SK-N-SH (cell line): Measurements from ENCODE around the gene NAA11. TPM values are rescaled to one million over a fixed set of nuclear protein-coding genes. Genes with fewer than 3 reads are reported as not detected.

Source experiments
- CTCF ChIA-PET: fragments of 300-600, 350-600 bp; formaldehyde crosslinking; extraction: SDS; loops from one replicate; lab custom pipeline; 2021; lab: Yijun Ruan, JAX
- POLR2A ChIA-PET: fragments of 350-600 bp; sonication (Branson Sonifier 250); formaldehyde crosslinking; extraction: SDS; loops from one replicate; lab custom pipeline; 2020; ENCODE audit warnings: antibody characterized with exemption, inconsistent platforms; lab: Yijun Ruan, JAX
- DNase-seq: peaks from one replicate; pipeline ENCODE4 v3.0.0; 2012
- H2AFZ ChIP-seq: fragments of 200-600 bp; sonication (generic); 2 replicates; pipeline ENCODE4 v1.8.1; 2016; ENCODE audit warnings: antibody characterized with exemption, mild to moderate bottlenecking, low read depth
- H3F3A ChIP-seq: fragments of 200-600 bp; sonication (generic); replicated peaks from 2 replicates; pipeline ENCODE3; 2016; ENCODE audit warnings: antibody characterized with exemption, mild to moderate bottlenecking; ENCODE audit not compliant: insufficient read depth
- H3K27ac ChIP-seq, 2 experiments: fragments of 200-500 bp in 1 of 2; fragments of 200-600 bp in 1 of 2; sonication (Bioruptor generic) in 1 of 2; sonication (generic), shearing (Covaris generic) in 1 of 2; 2 replicates each; pipeline versions ENCODE4 v1.5.1 to v1.6.1; 2014 to 2016; ENCODE audit warnings: low read depth in 2 of 2, inconsistent platforms in 1 of 2, low read length in 1 of 2, mild to moderate bottlenecking in 1 of 2, mixed read lengths in 1 of 2
- H3K27me3 ChIP-seq: fragments of 200-600 bp; sonication (generic), shearing (Covaris generic); 2 replicates; pipeline ENCODE4 v1.6.1; 2016; ENCODE audit warnings: mixed run types; ENCODE audit not compliant: insufficient read depth
- H3K36me3 ChIP-seq, 2 experiments: fragments of 200-500 bp in 1 of 2; fragments of 200-600 bp in 1 of 2; sonication (Bioruptor generic) in 1 of 2; sonication (generic) in 1 of 2; replicated peaks in 1 of 2; 2 replicates each; pipeline versions ENCODE3 to v1.5.1; 2014 to 2016; ENCODE audit warnings: low read length in 1 of 2, mild to moderate bottlenecking in 1 of 2; ENCODE audit not compliant: insufficient read depth in 2 of 2, control insufficient read depth in 1 of 2
- H3K4me1 ChIP-seq, 2 experiments: fragments of 200-500 bp in 1 of 2; fragments of 200-600 bp in 1 of 2; sonication (Bioruptor generic) in 1 of 2; sonication (generic), shearing (Covaris generic) in 1 of 2; 2 replicates each; pipeline versions ENCODE4 v1.5.1 to v1.6.1; 2014 to 2016; ENCODE audit warnings: low read depth in 1 of 2, low read length in 1 of 2, mixed run types in 1 of 2; ENCODE audit not compliant: insufficient read depth in 2 of 2, control insufficient read depth in 1 of 2
- H3K4me2 ChIP-seq: fragments of 200-600 bp; sonication (generic), shearing (Covaris generic); 2 replicates; pipeline ENCODE4 v1.6.1; 2017; ENCODE audit warnings: mixed run types
- H3K4me3 ChIP-seq, 2 experiments: fragments of 200-500 bp in 1 of 2; fragments of 200-600 bp in 1 of 2; sonication (Bioruptor generic) in 1 of 2; sonication (generic), shearing (Covaris generic) in 1 of 2; 2 replicates each; pipeline versions ENCODE4 v1.5.1 to v1.8.1; 2014 to 2016; ENCODE audit warnings: low read depth in 2 of 2, inconsistent platforms in 1 of 2, low read length in 1 of 2, mild to moderate bottlenecking in 1 of 2, mixed read lengths in 1 of 2, moderate library complexity in 1 of 2
- H3K79me2 ChIP-seq: fragments of 200-600 bp; sonication (generic); 2 replicates; pipeline ENCODE4 v1.8.1; 2017; ENCODE audit warnings: mild to moderate bottlenecking; ENCODE audit not compliant: insufficient read depth
- H3K9ac ChIP-seq: fragments of 200-600 bp; sonication (generic); 2 replicates; pipeline ENCODE4 v1.6.1; 2017; ENCODE audit warnings: mixed run types
- H3K9me2 ChIP-seq: fragments of 200-600 bp; sonication (generic); 2 replicates; pipeline ENCODE4 v1.6.1; 2017; ENCODE audit warnings: mixed run types
- H3K9me3 ChIP-seq: fragments of 200-600 bp; sonication (generic); 2 replicates; pipeline ENCODE4 v1.6.1; 2017; ENCODE audit warnings: mixed run types, mild to moderate bottlenecking, moderate library complexity
- H4K20me1 ChIP-seq: fragments of 200-600 bp; sonication (generic); 2 replicates; pipeline ENCODE4 v1.6.1; 2017; ENCODE audit warnings: mild to moderate bottlenecking, mixed run types; ENCODE audit not compliant: insufficient read depth
- CHD2 ChIP-seq: fragments of 150-350 bp; IDR thresholded peaks from 2 replicates; pipeline ENCODE4 v1.6.1; 2018; ENCODE audit warnings: low read length; ENCODE audit not compliant: partially characterized antibody
- EP300 ChIP-seq, 2 experiments: IDR thresholded peaks; 2 replicates each; pipeline versions ENCODE4 v1.4.0 to v1.6.1; 2012; ENCODE audit warnings: borderline replicate concordance in 1 of 2, low read depth in 1 of 2, low read length in 1 of 2
- FOSL2 ChIP-seq: IDR thresholded peaks from 2 replicates; pipeline ENCODE4 v1.4.0; 2012; ENCODE audit warnings: low read depth, mild to moderate bottlenecking, moderate library complexity, borderline replicate concordance
- FOXJ3 ChIP-seq: sonication (generic); formaldehyde crosslinking; IDR thresholded peaks from 2 replicates; pipeline ENCODE4 v1.5.1; 2020; ENCODE audit warnings: mild to moderate bottlenecking, missing genetic modification reagents
- FOXM1 ChIP-seq: IDR thresholded peaks from 2 replicates; pipeline ENCODE4 v1.4.0; 2012; ENCODE audit warnings: low read depth, mild to moderate bottlenecking
- GABPA ChIP-seq: IDR thresholded peaks from 2 replicates; pipeline ENCODE4 v1.4.0; 2012; ENCODE audit warnings: low read depth, mild to moderate bottlenecking
- GATA2 ChIP-seq: sonication (generic); formaldehyde crosslinking; IDR thresholded peaks from 2 replicates; pipeline ENCODE4 v1.5.0; 2020; ENCODE audit warnings: mild to moderate bottlenecking, missing genetic modification reagents
- JUND ChIP-seq: IDR thresholded peaks from 2 replicates; pipeline ENCODE4 v1.4.0; 2012
- MEF2A ChIP-seq: IDR thresholded peaks from 2 replicates; pipeline ENCODE4 v1.4.0; 2012; ENCODE audit warnings: low read depth, borderline replicate concordance
- NFIC ChIP-seq: IDR thresholded peaks from 2 replicates; pipeline ENCODE4 v1.4.0; 2012; ENCODE audit warnings: borderline replicate concordance
- NRF1 ChIP-seq: IDR thresholded peaks from 2 replicates; pipeline ENCODE4 v1.6.1; 2012; ENCODE audit warnings: low read depth, mild to moderate bottlenecking, low read length
- POLR2AphosphoS5 ChIP-seq: IDR thresholded peaks from 2 replicates; pipeline ENCODE4 v1.6.1; 2012; ENCODE audit warnings: low read depth, low read length
- RAD21 ChIP-seq: IDR thresholded peaks from 2 replicates; pipeline ENCODE4 v1.6.1; 2012; ENCODE audit warnings: mild to moderate bottlenecking, low read length
- RCOR1 ChIP-seq: fragments of 150-350 bp; IDR thresholded peaks from 2 replicates; pipeline ENCODE4 v1.6.1; 2017; ENCODE audit warnings: antibody characterized with exemption, low read length
- RFX5 ChIP-seq: IDR thresholded peaks from 2 replicates; pipeline ENCODE4 v1.6.1; 2012; ENCODE audit warnings: mild to moderate bottlenecking, improper control_type of control experiment, low read length
- SMC3 ChIP-seq: IDR thresholded peaks from 2 replicates; pipeline ENCODE4 v1.6.1; 2012; ENCODE audit warnings: low read depth, low read length, improper control_type of control experiment
- TAF1 ChIP-seq: IDR thresholded peaks from 2 replicates; pipeline ENCODE4 v1.6.1; 2012; ENCODE audit warnings: low read depth, mild to moderate bottlenecking, low read length, moderate library complexity, borderline replicate concordance
- TCF12 ChIP-seq: IDR thresholded peaks from 2 replicates; pipeline ENCODE4 v1.4.0; 2012
- TEAD4 ChIP-seq: IDR thresholded peaks from 2 replicates; pipeline ENCODE4 v1.4.0; 2012; ENCODE audit warnings: mild to moderate bottlenecking, borderline replicate concordance; ENCODE audit not compliant: insufficient read depth
- WGBS: methylation state at CpG from one replicate; pipeline ENCODE4 v1.1.6; 2017; ENCODE audit warnings: low lambda C conversion rate; 5-methylcytosine and 5-hydroxymethylcytosine counted together
- polyA plus RNA-seq, 3 experiments: library from polyadenylated mRNA; depleted of rRNA; stranded (reverse); fragments of >200 nt; gene quantifications; 2 replicates each; pipeline ENCODE4 v1.2.3, GENCODE V29; 2012
- TF ChIP-seq, protein P1 (sequence below): fragments of 200-600 bp; sonication (generic); IDR thresholded peaks from 2 replicates; pipeline ENCODE4 v1.6.1; 2017; ENCODE audit warnings: antibody characterized with exemption, mild to moderate bottlenecking, moderate library complexity
- TF ChIP-seq, protein P2 (sequence below): IDR thresholded peaks from 2 replicates; pipeline ENCODE4 v1.4.0; 2012; ENCODE audit warnings: low read depth, borderline replicate concordance

Gene NAA11
- polyA plus RNA-seq, 1 of the 3 experiments (the other 2 are of a cell fraction) = not detected

DNA sequence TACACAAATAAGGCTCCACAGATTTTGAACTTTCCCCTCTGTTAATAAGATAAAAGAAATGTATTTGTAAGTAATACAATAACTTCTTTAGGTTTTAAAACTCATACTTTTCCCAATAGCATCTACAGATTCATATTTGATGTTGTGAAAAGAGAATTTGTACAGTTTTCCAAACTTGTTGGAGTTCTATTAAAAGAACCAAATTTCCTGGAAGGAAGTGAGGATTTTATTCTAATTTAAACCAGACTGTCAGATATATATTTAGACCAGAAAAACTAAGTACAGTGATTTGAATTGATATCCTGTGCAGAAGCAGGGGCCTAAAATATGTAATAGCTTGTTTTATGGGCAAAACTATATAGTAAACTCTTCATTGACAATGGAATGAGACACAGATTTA lies 53.7 kb downstream of the NAA11 start:
- H2AFZ ChIP-seq = no peak overlapping the region
- no peak overlapping the region for H3K4me2 ChIP-seq
- ChIA-PET CTCF (no interaction called here), POLR2A (no interaction called here)
- H3K27me3 ChIP-seq = no peaks in the 10 kb centered on the region
- no peak overlapping the region for H3K4me3 ChIP-seq
- no peak for DNase-seq
- H3K27ac ChIP-seq = no peak overlapping the region
- H3K9me3 ChIP-seq = no peaks in the 10 kb centered on the region
- no peaks in the 10 kb centered on the region for H3F3A ChIP-seq
- H3K79me2 ChIP-seq = no peaks in the 10 kb centered on the region
- TF ChIP-seq FOSL2 (no peak), RAD21 (no peak), FOXM1 (no peak), TAF1 (no peak), TEAD4 (no peak), RCOR1 (no peak), RFX5 (no peak)
- TF ChIP-seq, protein P1, sequence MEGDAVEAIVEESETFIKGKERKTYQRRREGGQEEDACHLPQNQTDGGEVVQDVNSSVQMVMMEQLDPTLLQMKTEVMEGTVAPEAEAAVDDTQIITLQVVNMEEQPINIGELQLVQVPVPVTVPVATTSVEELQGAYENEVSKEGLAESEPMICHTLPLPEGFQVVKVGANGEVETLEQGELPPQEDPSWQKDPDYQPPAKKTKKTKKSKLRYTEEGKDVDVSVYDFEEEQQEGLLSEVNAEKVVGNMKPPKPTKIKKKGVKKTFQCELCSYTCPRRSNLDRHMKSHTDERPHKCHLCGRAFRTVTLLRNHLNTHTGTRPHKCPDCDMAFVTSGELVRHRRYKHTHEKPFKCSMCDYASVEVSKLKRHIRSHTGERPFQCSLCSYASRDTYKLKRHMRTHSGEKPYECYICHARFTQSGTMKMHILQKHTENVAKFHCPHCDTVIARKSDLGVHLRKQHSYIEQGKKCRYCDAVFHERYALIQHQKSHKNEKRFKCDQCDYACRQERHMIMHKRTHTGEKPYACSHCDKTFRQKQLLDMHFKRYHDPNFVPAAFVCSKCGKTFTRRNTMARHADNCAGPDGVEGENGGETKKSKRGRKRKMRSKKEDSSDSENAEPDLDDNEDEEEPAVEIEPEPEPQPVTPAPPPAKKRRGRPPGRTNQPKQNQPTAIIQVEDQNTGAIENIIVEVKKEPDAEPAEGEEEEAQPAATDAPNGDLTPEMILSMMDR = no peak
- no peaks in the 10 kb centered on the region for H3K36me3 ChIP-seq
- no peaks in the 10 kb centered on the region for H4K20me1 ChIP-seq
- peaks cover 0 to 12% of the 10 kb centered on the region in 2 experiments; a peak in 2 of 4 replicates for H3K4me1 ChIP-seq
- no peaks in the 10 kb centered on the region for H3K9me2 ChIP-seq
- no peak overlapping the region for H3K9ac ChIP-seq

DNA sequence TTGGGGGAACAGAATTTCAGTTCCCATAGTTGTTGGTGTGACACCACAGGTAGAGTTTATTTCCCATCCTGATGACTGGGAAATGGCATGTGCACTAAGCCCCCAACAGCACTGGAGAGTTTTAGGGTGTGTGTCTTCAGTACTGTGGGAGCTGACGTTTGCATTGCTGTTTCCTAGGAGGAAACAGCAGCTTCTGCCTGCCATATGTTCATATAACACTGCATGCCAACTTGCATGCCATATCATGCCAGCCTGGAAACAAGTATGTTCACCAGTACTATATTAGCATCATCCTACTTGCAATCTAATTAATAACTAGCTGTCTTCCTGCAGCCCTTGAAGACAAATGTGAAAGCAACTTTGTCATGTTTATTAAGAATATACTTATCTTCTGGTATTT lies 58.2 kb downstream of the NAA11 start:
- Histone ChIP-seq H3K36me3 (no peaks in the 10 kb centered on the region), H4K20me1 (no peaks in the 10 kb centered on the region), H3K27ac (no peak overlapping the region), H3K9me3 (no peaks in the 10 kb centered on the region), H3K4me3 (no peak overlapping the region), H3K9ac (no peak overlapping the region), H3K4me2 (no peak overlapping the region), H3K79me2 (no peaks in the 10 kb centered on the region), H3F3A (no peaks in the 10 kb centered on the region), H3K4me1 (peaks cover 0 to under 1% of the 10 kb centered on the region in 2 experiments; a peak in 2 of 4 replicates), H2AFZ (no peak overlapping the region), H3K9me2 (no peaks in the 10 kb centered on the region), H3K27me3 (no peaks in the 10 kb centered on the region)
- ChIA-PET POLR2A (no interaction called here), CTCF (no interaction called here)
- no peak for DNase-seq
- 43% methylated on average over 1 of the region's 1 CpG for WGBS
- no peak for TF ChIP-seq CHD2
- no peak for TF ChIP-seq NRF1
- TF ChIP-seq, protein P2, sequence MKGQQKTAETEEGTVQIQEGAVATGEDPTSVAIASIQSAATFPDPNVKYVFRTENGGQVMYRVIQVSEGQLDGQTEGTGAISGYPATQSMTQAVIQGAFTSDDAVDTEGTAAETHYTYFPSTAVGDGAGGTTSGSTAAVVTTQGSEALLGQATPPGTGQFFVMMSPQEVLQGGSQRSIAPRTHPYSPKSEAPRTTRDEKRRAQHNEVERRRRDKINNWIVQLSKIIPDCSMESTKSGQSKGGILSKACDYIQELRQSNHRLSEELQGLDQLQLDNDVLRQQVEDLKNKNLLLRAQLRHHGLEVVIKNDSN = no peak
- no peak for TF ChIP-seq JUND
- TF ChIP-seq SMC3 = no peak
- TF ChIP-seq FOSL2 = no peak
- TF ChIP-seq MEF2A = no peak
- no peak for TF ChIP-seq GATA2
- no peak for TF ChIP-seq GABPA
- no peak for TF ChIP-seq NFIC
- TF ChIP-seq TEAD4 = no peak
- TF ChIP-seq FOXJ3 (CRISPR knock-in tag) = no peak
- no peak for TF ChIP-seq RAD21
- TF ChIP-seq POLR2AphosphoS5 = no peak
- TF ChIP-seq EP300 (IDR thresholded peaks at IDR 0.05; ENCODE audit: borderline replicate concordance in 1 of 2, low read depth in 1 of 2, low read length in 1 of 2) = no peak
- TF ChIP-seq TCF12 = no peak
- TF ChIP-seq RFX5 = no peak

Other genes with a start within 250 kb of the NAA11 start
- not detected in 2 replicates for gene GK2, start 82.2 kb upstream of the NAA11 start, polyA plus RNA-seq (2012; rRNA removed)